Activated T-cell treated with anti-CD3 and anti-CD28 coated beads, Interleukin-2, amount 50 U/mL, for 72 hours (primary cell): ENCODE data around the gene ZBTB7C. TPM values are rescaled to one million over a fixed set of nuclear protein-coding genes. Genes with fewer than 3 reads are reported as not detected.

Source experiments
- ATAC-seq, 2 donors: fragments of 150-1000 bp; cut with Tn5 transposase; replicated peaks in 1 of 2; 2 replicates each; pipeline ENCODE4 v1.10.0; 2021; ENCODE audit warnings: moderate library complexity in 2 of 2, mild to moderate bottlenecking in 1 of 2
- DNase-seq, 2 donors: peaks; one replicate each; pipeline ENCODE4 v3.0.0; 2021 to 2022; ENCODE audit warnings: mixed read lengths in 1 of 2
- H3K27ac Mint-ChIP-seq: one replicate; pipeline ENCODE4 v1.8.0; 2022; ENCODE audit warnings: mild to moderate bottlenecking, moderate library complexity, mixed read lengths
- H3K27me3 Mint-ChIP-seq: one replicate; pipeline ENCODE4 v1.8.0; 2022; ENCODE audit warnings: low read depth, mixed read lengths
- H3K36me3 Mint-ChIP-seq, 2 donors: one replicate each; pipeline ENCODE4 v1.8.0; 2022; ENCODE audit warnings: mixed read lengths in 2 of 2, mild to moderate bottlenecking in 1 of 2; ENCODE audit not compliant: insufficient read depth in 2 of 2
- H3K4me1 Mint-ChIP-seq: one replicate; pipeline ENCODE4 v1.8.0; 2022; ENCODE audit warnings: low read depth, mixed read lengths
- H3K4me3 Mint-ChIP-seq, 2 donors: one replicate each; pipeline ENCODE4 v1.8.0; 2022; ENCODE audit warnings: mild to moderate bottlenecking in 2 of 2, mixed read lengths in 2 of 2, moderate library complexity in 2 of 2
- H3K9me3 Mint-ChIP-seq, 2 donors: one replicate each; pipeline ENCODE4 v1.8.0; 2022; ENCODE audit warnings: mixed read lengths in 2 of 2
- total RNA-seq, 2 donors: library from RNA; stranded (reverse); gene quantifications; one replicate each; pipeline ENCODE4 v1.2.3, GENCODE V29; 2022

The ZBTB7C gene
- total RNA-seq, 2 donors from 2014 or later, result 0.05 TPM; not detected in 1

DNA sequence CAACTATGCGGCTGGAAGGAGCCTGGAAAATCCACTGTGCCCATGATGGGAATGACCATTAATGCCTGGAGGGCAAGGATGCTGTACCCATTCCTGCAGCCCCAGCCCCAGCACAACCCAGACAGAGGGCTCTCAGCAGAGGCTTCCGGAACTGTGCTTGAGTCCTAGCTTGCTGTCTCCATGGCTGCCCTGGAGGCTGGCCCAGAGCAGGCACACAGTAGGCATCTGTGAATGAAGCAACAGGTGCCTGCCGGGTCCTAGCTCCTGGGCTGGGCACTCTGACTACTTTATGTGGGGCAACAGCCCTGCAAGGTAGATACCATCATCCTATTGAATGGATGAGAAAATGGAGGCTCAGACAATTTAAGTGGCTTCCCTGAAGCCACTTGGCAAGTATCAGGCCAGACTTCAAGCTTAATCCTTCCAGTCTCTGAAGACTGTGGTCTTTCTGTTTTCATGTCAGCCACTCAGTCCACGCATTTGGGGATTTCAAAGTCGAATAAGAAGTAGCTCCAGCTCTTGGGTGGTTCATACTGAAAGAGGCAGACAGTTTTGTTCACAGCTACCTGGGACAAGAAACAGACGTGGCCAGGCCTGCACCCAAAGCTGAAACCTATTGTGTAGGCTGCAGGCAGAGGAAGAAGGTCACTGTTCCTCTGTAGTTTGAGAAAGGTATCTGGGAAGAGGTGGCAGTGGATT is 237.5 kb downstream of the ZBTB7C start:
- Mint-ChIP-seq H3K9me3 (no peaks in the 10 kb centered on the region), H3K27ac (no peak overlapping the region), H3K4me3 (no peak overlapping the region), H3K4me1 (peaks cover 12% of the 10 kb centered on the region), H3K27me3 (peaks cover 10% of the 10 kb centered on the region), H3K36me3 (no peaks in the 10 kb centered on the region)
- no peak for DNase-seq
- ATAC-seq, result peak; percentile 64 to 71

DNA sequence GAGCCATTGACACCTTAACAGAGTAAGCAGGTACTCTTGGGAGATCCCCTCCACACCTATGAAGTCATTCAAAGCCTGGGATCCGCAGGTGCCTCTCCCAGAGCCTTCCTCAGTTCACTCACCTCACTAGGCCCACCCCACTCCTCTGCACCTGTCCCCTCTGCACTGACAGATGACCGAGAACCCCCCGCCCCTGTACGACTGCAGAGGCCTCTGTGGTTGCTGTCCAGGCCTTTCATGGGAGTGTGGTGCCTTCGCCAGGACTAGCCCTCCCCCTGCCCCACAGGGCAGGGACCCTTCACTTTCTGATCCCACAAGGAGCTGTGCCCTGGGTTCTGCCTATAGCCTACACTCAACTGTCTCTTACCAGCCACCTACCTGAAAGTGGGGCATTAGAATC is 238.5 kb downstream of the ZBTB7C start:
- Mint-ChIP-seq H3K9me3 (no peaks in the 10 kb centered on the region), H3K27ac (no peak overlapping the region), H3K4me1 (peaks cover 12% of the 10 kb centered on the region), H3K36me3 (no peaks in the 10 kb centered on the region), H3K27me3 (peaks cover 12% of the 10 kb centered on the region), H3K4me3 (no peak overlapping the region)
- DNase-seq (no peak), ATAC-seq (no peak)

DNA sequence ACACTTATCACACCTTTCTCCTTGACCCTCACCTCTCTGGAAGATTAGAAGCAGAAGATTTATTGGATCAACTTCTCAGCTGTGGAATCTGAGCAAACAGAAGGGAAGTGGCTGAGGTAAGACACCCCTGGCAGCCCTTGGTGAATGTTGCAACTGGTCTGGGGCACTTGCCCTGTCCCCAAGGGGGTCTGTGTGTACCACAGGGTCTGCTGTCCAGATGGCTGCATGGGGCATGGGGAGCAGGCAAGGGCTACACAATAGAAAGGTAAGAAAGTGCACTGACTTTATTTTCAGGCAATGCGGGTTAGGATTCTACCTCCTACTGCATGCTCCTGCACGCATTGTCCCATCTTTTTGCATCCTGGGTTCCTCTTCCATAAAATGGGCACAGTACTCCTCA is 240.3 kb downstream of the ZBTB7C start:
- Mint-ChIP-seq H3K27me3 (peaks cover 26% of the 10 kb centered on the region), H3K9me3 (no peaks in the 10 kb centered on the region), H3K36me3 (no peaks in the 10 kb centered on the region), H3K4me1 (peaks cover 12% of the 10 kb centered on the region), H3K27ac (no peak overlapping the region), H3K4me3 (no peak overlapping the region)
- DNase-seq, result no peak
- no peak for ATAC-seq

DNA sequence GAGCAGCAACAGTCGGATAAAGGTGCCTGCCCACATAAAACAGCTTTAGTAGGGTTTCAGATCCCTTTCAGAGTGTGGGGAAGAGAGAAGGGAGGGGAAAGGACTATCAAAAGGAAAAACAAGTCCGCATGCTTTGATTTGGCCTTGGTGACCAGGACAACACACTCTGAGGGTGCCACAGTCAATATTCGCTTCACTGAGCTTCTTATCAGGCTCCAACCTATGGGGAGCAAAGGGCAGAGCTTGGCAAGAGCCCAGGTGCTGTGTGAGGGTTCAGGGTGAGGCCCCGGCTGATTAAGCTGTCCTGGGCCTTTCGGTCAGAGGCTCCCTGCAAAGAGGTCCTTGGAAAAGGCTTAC is 241.3 kb downstream of the ZBTB7C start:
- Mint-ChIP-seq H3K36me3 (no peaks in the 10 kb centered on the region), H3K4me3 (no peak overlapping the region), H3K9me3 (no peaks in the 10 kb centered on the region), H3K4me1 (peaks cover 12% of the 10 kb centered on the region), H3K27me3 (peaks cover 29% of the 10 kb centered on the region), H3K27ac (no peak overlapping the region)
- ATAC-seq (no peak), DNase-seq (no peak)

DNA sequence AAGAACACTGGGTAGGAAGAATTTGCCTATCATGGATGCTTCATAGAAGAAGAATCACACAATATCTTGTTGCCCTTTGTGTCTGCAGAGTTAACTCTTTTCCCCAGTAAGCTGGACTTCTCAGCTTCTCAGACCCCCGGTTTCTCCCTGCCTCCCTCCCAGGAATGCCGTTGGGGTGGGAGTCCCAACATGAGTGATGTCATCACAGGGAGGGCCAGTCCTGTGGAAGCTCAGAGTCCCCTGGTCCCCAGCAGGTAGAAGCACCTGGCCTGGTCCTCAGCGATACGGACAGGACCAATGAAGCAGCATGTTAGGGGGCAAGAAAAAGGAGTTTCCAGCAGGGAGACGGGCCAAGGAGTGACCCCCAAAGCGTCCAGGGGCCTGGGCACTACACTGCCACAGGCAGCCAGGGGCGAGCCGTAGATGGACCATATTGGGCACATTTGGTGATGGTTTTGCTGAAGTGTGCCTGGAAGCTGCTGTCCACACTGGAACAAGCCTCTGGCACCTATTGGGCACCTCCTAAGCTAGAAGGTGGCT is 242.8 kb downstream of the ZBTB7C start:
- H3K36me3 Mint-ChIP-seq, result no peaks in the 10 kb centered on the region
- ATAC-seq, result no peak
- no peak overlapping the region for H3K27ac Mint-ChIP-seq
- H3K4me1 Mint-ChIP-seq, result peaks cover 7% of the 10 kb centered on the region
- no peak overlapping the region for H3K4me3 Mint-ChIP-seq
- no peaks in the 10 kb centered on the region for H3K9me3 Mint-ChIP-seq
- H3K27me3 Mint-ChIP-seq, result peaks cover 37% of the 10 kb centered on the region
- DNase-seq, result no peak

DNA sequence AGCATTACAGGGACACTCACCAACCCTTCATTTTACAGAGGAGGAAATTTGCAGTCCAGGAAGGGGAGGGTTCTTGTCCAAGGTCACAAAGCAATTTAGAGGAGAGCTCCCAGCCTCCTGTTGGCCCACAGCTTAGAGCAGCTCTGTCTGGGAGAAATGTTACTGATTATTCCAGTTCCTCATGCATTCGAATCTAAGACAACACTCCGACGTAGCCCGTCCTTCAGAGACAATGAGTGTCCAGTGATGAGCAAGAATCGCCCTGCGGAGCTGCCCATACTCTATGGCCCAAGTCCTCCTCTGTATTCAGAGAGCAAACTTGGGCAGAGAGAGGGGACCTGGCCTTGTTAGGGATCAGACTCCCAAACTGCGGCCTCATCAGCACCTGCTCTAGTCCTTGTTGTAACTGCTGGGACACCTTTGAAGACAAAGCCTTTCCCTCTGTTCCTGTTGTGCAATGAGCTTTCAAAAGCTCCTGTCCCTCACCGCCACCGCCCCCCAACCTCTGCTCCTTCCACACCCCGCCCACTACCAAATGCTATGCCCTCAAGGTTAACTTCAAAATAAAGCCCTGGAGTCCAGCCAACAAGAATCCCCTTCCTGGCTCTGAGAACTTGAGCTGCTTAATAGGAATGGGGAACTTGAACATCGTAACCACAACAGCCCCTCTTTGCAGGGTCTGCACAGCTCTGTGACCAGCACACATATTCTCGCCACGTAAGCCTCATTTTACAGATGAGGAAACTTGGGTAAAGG is 243.9 kb downstream of the ZBTB7C start:
- Mint-ChIP-seq H3K27me3 (peaks cover 37% of the 10 kb centered on the region), H3K27ac (no peak overlapping the region), H3K36me3 (no peaks in the 10 kb centered on the region), H3K4me3 (no peak overlapping the region), H3K4me1 (peaks cover 7% of the 10 kb centered on the region), H3K9me3 (no peaks in the 10 kb centered on the region)
- no peak for ATAC-seq
- no peak for DNase-seq

DNA sequence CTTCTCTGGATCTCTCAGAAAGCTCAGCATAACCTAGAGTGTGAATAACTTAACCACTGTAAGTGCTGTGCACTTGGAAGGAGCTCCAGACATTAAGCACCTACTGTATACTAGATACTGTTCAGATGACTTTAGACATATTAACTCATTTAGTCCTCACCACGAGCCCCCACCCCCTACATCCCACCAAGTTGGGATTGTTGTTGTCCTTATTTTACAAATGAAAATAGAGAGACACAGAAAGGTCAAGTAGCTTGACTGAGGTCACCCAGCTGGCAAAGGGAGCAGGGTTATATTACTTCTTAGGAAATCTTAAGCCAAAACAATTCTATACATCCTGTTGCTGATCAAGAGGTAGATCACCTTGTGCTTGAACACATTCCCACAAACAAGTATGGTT is 244.5 kb downstream of the ZBTB7C start:
- no peak for ATAC-seq
- peaks cover 7% of the 10 kb centered on the region for H3K4me1 Mint-ChIP-seq

DNA sequence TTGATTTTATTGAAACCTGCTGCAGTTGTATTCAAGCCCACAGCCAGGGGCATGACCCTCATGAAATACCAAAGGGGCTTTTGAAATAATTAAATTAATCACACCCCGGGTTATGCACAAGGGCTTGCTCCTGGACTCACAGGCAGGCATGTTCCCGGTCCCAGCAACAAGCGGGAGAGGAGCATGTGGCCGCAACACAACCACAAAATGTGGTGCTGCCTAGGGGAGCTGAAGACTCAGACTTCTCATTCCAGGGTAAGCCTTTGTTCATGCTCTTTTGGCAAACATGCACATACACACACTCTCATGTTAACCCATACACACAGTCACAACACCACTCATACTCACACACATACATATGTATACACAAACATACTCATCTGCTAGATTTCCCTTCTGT is 245.1 kb downstream of the ZBTB7C start:
- ATAC-seq (no peak), DNase-seq (no peak)
- no peak overlapping the region for H3K27ac Mint-ChIP-seq
- no peak overlapping the region for H3K4me3 Mint-ChIP-seq
- H3K27me3 Mint-ChIP-seq, result peaks cover 37% of the 10 kb centered on the region
- H3K36me3 Mint-ChIP-seq, result no peaks in the 10 kb centered on the region
- peaks cover 7% of the 10 kb centered on the region for H3K4me1 Mint-ChIP-seq
- no peaks in the 10 kb centered on the region for H3K9me3 Mint-ChIP-seq

More for the DNA sequence above, 244.5 kb downstream of the ZBTB7C start:
- no peak for DNase-seq
- H3K27ac Mint-ChIP-seq, result no peak overlapping the region
- H3K27me3 Mint-ChIP-seq, result peaks cover 37% of the 10 kb centered on the region
- H3K9me3 Mint-ChIP-seq, result no peaks in the 10 kb centered on the region
- no peak overlapping the region for H3K4me3 Mint-ChIP-seq
- no peaks in the 10 kb centered on the region for H3K36me3 Mint-ChIP-seq

DNA sequence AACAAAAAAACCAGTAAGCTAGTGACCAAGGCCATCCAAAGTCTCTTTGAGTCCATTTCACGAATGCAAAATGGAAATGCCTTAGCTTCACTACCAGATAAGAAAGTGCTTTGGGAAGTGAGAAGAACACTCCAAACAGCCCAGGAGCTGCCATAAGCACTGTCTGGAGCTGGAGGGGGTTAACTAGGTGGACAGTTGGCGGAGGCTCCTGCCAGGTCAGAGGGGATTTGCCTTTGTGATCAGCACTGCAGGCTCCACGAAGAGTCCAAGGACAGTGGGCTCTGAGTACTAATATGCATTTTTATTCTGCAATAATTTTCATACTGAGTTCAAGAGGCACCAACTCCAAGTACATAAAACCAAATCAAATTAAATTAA is 245.5 kb downstream of the ZBTB7C start:
- no peak for DNase-seq
- Mint-ChIP-seq H3K27me3 (peaks cover 38% of the 10 kb centered on the region), H3K4me1 (peaks cover 7% of the 10 kb centered on the region), H3K9me3 (no peaks in the 10 kb centered on the region), H3K27ac (no peak overlapping the region), H3K36me3 (no peaks in the 10 kb centered on the region), H3K4me3 (no peak overlapping the region)
- no peak for ATAC-seq

DNA sequence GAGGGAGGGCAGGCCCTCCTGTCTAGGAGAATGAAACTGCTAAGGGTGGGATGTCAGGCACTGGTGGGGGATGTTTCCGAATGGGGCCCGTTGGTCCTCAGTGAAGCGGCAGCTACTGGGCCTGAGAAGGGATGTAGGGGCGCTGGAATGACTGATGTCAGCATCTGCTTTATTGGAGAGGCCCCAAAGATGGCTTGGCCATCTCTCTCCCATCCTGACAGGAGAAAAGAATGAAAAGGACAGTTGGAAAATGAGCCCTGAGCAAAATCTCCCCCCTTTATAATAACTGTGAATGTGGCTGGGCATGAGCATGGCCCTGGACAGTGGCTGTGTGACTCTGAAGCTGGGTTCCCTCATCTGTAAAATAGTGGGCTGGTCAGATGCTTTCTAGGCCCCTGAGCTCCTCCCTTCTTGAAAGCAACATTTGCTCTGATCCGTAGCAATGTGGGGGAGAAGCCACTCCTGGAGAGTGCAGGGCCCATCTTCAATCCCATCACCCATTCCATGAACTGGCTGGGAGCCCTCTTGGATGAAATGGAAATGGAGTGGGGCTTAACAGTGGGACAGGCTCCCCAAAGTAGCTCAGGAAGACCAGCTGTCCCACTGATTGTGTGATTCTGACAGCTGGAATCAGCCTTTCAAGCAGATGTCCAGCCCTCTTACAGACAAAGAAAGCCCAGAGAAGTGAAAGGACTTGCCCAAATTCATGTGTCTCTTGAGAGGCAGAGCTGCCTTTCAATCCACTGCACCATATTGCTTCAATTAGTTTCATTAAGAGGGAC is 246.0 kb downstream of the ZBTB7C start:
- H3K4me1 Mint-ChIP-seq, result peaks cover 7% of the 10 kb centered on the region
- H3K27ac Mint-ChIP-seq, result no peak overlapping the region
- H3K4me3 Mint-ChIP-seq, result peak overlapping the region in 1 of 2 donors; percentile 64
- peaks cover 44% of the 10 kb centered on the region for H3K27me3 Mint-ChIP-seq
- H3K36me3 Mint-ChIP-seq, result no peaks in the 10 kb centered on the region
- H3K9me3 Mint-ChIP-seq, result no peaks in the 10 kb centered on the region
- DNase-seq (no peak), ATAC-seq (no peak)

DNA sequence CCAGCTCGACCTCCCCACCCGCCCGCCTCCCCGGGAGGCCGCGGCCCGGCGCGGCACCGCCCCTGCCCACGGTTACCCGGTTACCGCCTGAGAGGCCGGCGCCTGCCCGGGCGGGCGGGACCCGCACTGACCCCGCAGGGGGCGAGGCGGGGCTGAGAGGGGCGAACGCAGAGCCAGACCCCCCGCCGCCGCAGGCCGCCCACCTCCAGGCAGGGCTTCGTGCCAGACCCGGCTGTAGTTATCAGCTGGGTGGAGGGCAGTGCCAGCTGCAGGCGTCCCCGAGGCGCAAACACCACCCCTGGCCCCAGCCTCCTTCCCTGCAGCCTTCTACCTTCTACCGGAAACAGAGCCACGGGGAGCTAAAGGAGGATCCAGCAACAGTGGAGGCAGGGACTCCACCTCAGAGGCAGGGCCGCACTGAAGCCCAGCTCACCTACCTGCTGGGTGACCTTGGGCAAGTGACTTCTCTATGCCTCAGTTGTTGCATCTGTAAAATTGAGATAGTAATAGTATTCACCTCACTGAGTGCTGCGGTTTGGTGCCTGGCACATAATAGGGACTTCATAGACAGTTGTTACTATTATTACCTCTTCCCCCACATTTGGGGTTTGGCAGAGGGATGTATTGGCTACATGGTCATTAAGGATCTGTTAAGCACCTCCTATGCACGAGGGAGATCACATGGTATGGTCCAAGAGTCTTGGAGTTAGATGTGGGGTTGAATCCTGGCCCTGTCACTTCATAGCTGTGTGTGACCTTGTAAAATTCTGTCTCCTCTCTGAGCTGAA is 247.1 kb downstream of the ZBTB7C start:
- no peak overlapping the region for H3K27ac Mint-ChIP-seq

DNA sequence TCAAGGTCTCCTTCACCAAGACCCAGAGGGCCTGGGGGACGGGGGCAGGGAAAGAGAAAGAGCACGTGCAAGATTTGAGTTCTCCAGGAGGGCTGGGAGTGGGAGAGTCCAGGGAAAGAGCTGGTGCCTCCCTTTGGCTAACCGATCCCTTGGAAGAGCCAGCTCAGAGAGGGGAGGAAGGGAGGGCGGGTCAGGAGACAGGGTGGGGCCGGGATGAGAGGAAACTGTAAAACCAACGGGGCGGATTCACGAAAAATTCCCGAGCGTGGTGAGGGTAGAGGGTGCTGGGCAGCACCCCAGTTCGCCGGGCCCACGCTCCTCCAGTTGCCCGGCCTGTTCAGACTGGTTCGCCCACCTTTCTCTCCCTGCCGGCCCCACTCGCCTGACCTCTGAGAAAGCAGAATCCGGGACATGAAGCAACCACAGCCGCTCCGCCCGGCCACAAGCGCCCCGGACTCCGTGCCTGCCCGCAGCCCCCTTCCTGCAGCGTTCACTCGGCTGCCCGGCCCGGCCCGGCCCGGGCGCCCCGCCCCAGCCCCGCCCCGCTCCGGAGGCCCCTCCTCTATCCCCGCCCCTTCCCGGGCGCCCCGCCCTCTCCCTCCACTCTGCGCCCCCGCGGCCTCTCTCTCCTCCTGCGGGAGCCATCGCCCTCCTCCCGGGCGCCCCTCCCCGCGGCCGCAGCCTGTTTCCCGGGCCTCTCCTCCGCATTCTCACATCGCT is 247.8 kb downstream of the ZBTB7C start:
- DNase-seq, result peak; percentile 62 to 69
- no peak overlapping the region for H3K27ac Mint-ChIP-seq
- H3K9me3 Mint-ChIP-seq, result no peaks in the 10 kb centered on the region
- H3K4me3 Mint-ChIP-seq, result peak overlapping the region; percentile 56 to 71
- peaks cover 53% of the 10 kb centered on the region for H3K27me3 Mint-ChIP-seq
- ATAC-seq, result peak; percentile 95 to 96
- H3K36me3 Mint-ChIP-seq, result no peaks in the 10 kb centered on the region
- no peaks in the 10 kb centered on the region for H3K4me1 Mint-ChIP-seq

More for the DNA sequence above, 247.1 kb downstream of the ZBTB7C start:
- Mint-ChIP-seq H3K27me3 (peaks cover 45% of the 10 kb centered on the region), H3K9me3 (no peaks in the 10 kb centered on the region), H3K4me3 (peak overlapping the region; percentile 71 to 76), H3K36me3 (no peaks in the 10 kb centered on the region), H3K4me1 (peaks cover 4% of the 10 kb centered on the region)
- DNase-seq (no peak), ATAC-seq (peak; percentile 74 to 77)
